AG08395 (cell line): Measurements from ENCODE around the gene RNF157.
"Not testable (repeated sequence)": the region's sequence is repeated elsewhere in the genome, so short reads cannot be mapped to it uniquely, and the experiment has no call there.

Experiments
- DNase-seq: peaks from one replicate; pipeline ENCODE4 v3.0.0; 2012; ENCODE audit warnings: mixed read lengths, low spot score

The RNF157 gene

DNA sequence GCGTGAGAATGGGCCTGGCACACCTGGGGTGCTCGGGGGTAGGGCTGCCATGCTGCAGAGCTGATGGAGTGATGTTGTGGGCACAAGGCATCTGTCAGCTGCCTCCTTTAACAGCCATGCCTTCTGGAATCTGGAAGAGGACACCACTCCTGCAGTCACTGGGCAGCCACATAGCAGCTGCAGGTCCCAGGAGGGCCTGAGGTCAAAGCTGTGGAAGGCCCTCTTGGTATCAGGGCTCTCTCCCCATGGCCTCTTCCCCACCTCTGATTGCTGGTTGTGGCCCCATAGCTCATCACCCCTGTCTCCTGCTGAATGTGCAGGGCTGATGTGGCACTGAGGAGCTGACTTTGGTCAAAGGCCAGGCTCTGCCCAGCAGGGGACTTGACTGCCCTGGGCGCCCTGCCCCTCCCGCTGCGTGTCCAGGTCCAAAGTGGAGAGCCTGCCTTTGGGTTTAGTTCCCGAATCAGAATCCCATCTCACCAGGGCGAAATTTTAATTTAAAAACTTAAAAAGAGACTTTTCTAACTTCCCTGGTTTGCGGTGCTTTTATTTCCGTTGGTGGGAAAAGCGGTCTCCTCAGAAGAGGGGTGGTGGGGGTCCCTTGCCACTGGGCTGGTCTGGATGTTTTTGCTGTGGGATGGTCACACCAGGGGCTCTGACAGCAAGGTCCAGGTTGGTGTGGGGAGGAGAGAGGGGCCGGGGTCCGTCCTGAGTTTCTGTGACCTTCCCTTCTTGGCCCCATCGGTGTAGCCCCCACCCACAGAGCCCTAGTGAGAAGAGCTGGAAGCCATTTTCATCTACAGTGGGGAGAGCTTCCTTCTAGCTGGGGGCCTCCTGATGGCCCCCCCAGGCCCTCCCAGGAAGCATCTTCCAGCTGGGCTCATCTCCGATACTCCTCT is 30.7 kb upstream of the RNF157 start:
- no peak for DNase-seq

DNA sequence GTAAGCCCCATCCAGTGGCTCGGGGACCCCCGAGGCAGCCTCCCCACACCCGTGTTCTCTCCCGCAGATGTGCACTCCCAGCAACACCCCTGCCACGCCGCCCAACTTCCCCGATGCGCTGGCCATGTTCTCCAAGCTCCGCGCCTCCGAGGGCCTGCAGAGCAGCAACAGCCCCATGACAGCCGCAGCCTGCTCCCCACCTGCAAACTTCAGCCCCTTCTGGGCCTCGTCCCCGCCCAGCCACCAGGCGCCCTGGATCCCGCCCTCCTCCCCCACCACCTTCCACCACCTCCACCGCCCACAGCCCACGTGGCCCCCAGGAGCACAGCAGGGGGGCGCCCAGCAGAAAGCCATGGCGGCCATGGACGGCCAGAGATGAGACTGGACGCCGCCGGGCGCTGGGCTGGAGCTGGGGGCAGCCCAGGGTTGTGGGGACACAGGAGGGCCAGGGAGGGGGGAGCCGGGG is 29.9 kb upstream of the RNF157 start:
- DNase-seq = no peak

DNA sequence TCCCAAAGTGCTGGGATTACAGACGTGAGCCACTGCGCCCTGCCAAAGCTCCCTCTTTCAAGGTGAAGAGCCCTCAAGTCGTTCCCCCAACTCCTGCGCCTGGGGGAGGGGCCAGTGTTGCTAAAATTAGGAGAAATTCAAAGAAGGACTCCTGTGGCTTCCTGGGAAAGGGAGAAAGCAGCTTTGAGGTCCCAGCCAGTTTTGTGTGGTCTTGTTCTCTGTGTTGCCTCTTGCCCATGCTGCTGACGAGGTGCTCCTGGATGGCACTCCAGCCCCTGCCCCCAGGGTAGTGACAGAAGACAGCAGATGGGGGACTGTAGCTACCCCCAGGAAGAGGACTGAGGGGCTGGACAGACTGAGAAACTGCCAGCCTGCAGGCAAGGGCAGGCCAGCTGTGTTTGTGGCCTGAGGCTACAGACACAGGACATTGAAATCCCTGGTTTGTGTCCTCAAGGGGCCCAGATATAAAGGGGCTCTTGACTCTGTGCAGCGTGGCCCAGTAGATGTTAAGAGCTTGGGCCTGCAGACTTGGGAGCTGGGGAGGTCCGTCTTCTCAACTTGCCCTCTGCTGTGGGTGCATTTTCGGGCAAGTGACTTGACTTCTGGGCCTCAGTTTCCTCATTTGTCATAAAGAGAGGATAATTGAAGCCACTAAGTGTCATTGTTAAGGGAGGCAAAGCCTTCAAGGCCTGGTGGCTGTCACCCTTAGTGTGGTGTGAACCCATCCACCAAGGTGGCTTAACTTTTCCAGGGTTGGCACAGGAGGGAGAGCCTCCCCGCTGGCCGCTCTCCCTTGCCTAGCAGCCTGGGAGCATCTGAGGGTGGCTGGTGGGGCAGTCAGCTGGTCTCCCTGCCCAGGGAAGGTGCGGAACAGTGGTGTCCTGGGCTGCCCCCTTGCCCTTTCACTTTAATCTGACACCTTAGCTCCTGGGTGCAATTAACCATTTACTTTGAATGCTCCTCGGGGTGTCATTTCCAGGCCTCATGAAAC is 29.0 kb upstream of the RNF157 start:
- DNase-seq = no peak

- peak; percentile 77 for DNase-seq
These were observed 27.9 kb upstream of the RNF157 start for GRCh38 chr17:76268015-76268749.

DNA sequence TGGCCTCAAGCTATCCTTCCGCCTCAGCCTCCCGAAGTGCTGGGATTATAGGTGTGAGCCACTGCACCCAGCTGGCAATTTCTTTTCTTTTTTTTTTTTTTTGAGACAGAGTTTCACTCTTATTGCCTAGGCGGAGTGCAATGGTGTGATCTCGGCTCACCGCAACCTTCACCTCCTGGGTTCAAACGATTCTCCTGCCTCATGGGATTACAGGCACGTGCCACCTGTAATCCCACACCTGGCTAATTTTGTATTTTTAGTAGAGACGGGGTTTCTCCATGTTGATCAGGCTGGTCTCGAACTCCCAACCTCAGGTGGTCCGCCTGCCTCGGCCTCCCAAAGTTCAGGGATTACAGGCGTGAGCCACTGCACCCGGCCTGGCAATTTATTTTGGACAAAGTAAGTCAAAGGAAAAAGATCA is 27.3 kb upstream of the RNF157 start:
- DNase-seq = not testable (repeated sequence)

DNA sequence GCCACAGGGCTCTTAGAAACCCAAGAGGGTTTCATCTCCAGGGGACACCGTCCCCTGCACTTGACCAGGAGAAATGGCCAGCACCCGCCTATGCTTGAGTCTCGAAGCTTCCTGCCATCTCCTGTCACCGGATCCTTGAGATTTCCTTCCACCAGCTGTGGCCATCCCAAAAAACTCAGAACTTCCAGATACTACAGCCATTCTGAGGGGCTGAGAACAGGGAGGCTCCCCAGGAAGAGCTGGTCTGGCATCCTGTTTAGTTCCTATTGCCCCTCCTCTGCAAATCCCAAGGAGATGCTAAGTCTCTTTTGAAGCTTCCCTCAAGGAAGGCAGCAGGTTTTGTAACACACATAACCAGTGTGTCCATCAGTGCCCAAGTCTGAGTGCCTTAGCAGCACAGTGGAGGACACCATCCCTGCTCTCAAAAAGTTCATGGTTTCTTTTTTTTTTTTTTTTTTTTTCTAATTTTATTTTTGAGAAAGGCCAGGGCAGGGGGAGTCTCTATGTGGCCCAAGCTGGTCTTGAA is 26.8 kb upstream of the RNF157 start:
- no peak for DNase-seq

DNA sequence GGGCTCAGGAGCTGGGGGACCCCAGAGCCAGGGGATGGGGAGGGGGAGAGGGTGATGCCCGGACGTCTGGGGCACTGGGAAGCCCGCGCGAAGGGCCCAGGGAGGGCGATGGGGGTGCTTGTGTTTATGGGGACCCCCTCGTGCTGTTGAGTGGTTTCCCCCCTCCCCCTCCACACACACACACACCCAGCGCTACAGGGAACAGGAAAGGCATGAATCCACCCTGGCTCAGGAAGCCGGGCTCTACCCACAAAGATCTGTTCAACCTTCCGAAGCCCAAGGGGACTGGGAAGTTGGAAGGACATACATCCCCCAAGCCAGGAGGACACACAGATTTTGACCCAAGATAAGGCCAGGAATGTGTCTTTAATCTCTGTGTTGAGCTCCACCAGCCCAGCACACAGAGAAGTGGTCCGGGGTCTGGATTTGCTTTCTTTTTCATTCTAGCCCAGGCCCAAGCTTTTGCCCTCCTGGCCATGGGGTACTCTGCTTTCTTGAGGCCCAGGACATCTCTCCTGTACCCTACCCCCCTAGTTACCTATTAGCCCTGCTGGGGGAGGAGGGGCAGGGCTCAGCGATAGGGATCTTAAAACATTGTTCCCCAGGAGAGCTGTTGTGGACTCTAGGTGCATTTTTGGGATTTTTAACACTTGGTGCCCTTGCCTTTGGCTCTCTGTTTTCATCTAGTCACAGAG is 26.1 kb upstream of the RNF157 start:
- no peak for DNase-seq

DNA sequence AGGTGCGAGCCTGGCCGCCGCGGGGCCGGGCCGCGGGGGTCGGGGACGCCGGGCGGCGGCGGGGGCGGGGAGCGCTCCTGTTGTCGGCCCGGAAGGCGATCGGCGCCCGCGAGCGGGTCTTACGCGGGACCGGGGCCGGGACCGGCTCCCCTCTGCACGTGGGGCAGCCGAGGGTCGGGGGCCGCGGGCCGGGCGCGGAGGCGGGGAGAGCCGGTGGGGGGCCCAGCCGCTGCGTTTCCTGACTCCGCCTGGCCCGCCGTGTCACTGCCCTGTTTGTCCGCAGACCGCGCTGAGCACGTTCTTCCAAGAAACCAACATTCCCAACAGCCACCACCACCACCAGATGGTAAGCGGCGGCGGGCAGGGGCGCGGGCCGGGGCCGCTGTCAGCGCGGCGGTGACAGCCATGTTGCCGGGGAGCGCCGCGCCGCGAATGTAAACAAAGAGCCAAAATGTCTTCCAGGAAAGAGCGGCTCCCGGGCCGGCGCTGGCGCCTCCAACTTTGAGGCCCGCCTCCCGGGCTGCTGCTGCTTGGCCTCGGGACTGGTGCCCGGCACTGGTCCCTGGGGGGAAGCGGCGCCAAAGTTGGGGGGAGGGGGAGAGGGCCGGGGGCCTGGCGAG is 25.4 kb upstream of the RNF157 start:
- peak; percentile 50 for DNase-seq

DNA sequence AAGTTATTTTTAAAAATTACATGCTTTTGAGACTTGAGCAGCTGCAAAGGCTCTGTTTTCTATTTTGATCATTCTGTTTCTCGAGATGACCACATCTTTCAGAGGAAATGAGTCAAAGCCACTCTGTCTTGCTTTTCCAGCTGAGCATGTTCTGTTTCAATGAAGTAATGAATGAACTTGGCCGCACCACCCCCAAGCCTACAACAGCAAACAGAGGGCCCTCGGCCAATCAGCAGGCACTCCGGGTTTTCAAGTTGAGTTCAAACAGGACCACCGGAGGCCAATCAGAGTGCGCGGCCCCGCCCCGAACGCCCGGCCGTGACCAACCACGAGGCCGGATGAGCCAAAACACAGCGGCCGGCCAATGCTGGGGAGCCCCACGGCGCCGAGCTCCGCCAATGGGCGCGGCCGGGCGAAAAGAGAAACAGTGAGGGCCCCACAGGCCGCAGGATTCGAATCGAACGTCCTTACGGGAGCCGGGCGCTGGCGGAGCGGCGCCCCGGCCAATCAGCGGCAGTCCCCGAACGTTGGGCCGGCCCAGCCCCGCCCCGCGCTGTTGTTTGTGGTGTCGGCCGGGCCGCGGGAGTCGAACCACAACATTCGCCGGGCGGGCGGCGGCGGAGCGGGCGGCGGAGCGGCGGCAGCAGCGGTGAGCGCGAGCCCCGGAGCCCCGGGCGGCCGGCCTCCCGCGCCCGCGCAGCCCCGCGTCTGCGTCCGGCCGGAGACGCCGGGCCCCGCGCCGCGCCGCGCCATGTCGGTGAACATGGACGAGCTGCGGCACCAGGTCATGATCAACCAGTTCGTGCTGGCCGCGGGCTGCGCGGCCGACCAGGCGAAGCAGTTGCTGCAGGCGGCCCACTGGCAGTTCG is 24.7 kb upstream of the RNF157 start, which contains the start of gene UBALD2:
UBALD2 (plus strand) TSS at position 594 of the 869 bp plus-strand sequence; CDS start at position 752, 158 bp downstream.
- peak; percentile 99 for DNase-seq

- no peak for DNase-seq
These were observed 24.1 kb upstream of the RNF157 start for GRCh38 chr17:76264425-76264754.

DNA sequence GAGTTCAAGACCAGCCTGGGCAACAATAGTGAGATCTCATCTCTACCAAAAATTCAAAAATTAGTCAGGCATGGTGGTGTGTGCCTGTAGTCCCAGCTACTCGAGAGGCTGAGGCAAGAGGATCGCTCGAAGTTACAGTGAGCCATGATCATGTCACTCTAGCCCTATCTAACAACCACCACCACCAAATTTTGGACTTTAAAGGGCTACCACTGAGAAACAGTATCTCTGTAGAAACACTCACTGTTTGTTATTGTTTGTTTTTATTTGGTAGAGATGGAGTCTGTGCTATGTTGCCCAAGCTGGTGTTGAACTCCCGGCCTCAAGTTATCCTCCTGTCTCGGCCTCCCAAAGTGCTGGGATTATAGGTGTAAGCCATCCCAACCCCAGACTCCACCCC is 23.6 kb upstream of the RNF157 start:
- DNase-seq = no peak

GRCh38 chr17:76262732-76263344 is 22.5 kb upstream of the RNF157 start:
- DNase-seq = no peak

DNA sequence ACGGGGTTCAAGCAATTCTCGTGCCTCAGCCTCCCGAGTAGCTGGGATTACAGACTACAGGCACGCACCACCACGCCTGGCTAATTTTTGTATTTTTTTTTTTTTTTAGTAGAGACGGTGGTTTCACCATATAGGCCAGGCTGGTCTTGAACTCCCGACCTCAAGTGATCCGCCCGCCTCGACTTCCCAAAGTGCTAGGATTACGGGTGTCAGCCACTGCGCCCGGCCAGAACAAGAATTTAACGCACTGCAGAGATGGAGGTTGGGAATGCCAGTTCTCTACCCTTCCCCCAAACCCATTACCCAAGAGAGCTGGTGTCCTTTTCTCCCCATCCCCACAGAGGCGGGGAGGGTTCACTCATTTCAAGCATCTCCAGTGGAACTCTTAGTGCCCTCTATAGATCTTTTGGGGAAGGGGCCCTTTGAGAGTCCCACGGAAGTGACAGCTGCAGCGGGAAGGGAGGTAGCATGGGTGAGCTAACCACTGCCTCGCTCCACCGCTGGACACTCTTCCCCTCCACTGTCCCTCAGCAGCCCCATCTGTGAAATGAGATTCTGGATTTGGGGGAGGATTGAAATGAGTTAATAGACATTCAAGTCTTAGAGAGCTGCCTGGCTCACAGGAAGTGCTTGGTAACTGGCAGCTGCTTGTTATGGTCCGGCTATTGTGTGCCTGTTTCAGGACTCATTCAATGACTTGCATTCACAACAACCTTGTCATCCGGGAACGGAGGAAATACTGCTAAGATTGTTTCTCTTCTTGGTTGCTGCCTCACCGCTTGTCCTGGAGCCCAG is 21.3 kb upstream of the RNF157 start:
- no peak for DNase-seq

GRCh38 chr17:76260669-76261068 is 20.4 kb upstream of the RNF157 start:
- DNase-seq = no peak

DNA sequence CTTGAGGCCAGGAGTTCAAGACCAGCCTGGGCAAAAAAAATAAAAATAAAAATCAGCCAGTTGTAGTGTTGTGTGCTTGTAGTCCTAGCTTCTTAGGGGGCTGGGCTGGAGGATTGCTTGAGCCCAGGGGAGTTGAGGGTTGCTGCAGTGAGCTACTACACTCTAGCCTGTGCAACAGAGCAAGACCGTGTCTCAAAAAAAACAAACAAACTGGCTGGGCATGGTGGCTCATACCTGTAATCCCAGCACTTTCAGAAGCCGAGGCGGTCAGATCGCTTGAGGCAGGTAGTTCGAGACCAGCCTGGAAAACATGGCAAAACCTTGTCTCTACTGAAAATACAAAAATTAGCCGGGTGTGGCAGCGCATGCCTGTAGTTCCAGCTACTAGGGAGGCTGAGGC is 19.9 kb upstream of the RNF157 start:
- DNase-seq = no peak

DNA sequence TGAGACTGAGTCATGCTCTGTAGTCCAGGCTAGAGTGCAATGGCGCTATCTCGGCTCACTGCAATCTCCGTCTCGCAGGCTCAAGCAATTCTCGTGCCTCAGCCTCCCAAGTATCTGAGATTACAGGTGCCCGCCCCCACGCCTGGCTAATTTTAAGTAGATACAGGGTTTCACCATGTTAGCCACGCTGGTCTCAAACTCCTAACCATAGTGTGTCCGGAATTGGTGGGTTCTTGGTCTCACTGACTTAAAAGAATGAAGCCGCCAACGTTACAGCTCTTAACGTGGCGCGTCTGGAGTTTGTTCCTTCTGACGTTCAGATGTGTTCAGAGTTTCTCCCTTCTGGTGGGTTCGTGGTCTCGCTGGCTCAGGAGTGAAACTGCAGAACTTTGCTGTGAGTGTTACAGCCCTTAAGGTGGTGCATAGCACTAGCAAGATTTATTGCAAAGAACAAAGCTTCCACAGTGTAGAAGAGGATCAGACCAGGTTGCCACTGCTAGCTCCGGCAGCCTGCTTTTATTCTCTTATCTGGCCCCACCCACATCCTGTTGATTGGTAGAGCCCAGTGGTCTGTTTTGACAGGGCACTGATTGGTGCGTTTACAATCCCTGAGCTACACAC is 16.2 kb upstream of the RNF157 start:
- not testable (repeated sequence) for DNase-seq

DNA sequence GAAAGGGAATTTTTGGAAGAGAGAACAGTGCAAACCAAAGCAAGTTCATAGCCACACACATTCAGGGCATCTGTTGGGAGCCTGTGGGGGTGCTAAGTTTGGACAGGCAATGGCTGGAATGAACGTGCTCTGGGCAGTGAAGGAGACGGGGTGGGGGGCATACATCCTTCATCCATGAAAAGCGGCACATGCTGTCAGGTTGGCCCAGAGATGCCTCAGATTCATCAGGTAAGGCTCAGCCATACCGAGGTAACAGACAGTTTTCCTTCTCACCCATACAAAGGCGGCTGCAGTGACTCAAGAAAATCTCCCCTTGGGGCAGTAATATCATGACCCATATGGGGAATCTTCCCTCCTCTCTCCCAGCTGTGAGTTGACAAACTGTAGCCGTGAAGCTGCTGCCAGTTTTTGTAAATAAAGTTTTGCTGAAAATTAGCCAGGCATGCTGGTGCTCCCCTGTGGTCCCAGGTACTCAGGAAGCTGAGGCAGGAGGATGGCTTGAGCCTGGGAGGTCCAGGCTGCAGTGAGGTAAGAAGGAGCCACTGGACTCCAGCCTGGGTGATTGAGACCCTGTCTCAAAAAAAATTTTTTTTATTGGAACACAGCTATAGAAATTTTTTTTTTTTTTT is 15.6 kb upstream of the RNF157 start:
- DNase-seq = no peak
